Measurements from ENCODE around the gene SMIM12.
"Not testable (repeated sequence)": the region's sequence is repeated elsewhere in the genome, so short reads cannot be mapped to it uniquely, and the experiment has no call there.

SMIM12 gene

DNA sequence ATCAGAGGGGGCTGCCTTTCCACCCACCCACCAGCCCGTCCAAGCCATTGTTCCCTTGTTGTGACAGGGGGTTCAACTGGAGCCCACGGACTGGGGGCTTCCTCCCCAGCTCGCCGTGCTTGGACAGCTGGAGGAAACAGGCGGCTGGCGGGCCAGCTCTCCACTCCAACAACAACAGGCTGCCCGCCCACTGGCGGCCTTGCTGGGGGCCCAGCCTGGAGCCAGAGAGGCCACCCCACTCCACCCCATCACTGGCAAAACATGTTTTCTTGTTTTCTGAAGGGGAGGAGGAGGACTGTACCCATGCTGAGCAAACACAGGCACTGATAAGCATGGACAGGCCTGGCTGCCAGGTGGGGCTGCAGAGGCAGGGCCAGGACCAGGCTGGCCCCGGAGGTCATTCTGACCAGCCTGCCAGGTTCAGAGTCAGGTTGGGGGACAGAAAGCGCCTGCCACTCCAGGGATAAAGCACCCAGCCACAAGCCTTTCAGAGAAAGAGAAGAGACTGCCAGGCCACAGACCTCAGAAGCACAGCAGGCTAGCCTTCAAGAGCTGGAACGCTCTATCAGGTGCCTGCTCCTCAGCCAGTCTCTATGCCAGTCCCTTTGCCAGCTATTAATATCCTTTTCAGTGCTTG, 34.0 kb downstream of the SMIM12 start:
- Histone ChIP-seq H3K27me3 (ENCODE audit: control insufficient read depth in 1 of 2, insufficient read depth in 2 of 2, low read length in 2 of 2) (no peaks in the 10 kb centered on the region), H3K4me3 (ENCODE audit: low read length in 2 of 2) (no peak overlapping the region), H3K9me3 (ENCODE audit: control insufficient read depth in 2 of 2, low read length in 2 of 2) (peaks cover 0 to 5% of the 10 kb centered on the region in 2 donors), H3K4me1 (ENCODE audit: control insufficient read depth, insufficient read depth, low read length) (peaks cover 2% of the 10 kb centered on the region), H3K9ac (ENCODE audit: low read length in 2 of 2) (no peak overlapping the region), H3K36me3 (ENCODE audit: control insufficient read depth in 2 of 2, insufficient read depth in 2 of 2, low read length in 2 of 2) (no peaks in the 10 kb centered on the region), H3K27ac (ENCODE audit: low read length) (no peak overlapping the region)

DNA sequence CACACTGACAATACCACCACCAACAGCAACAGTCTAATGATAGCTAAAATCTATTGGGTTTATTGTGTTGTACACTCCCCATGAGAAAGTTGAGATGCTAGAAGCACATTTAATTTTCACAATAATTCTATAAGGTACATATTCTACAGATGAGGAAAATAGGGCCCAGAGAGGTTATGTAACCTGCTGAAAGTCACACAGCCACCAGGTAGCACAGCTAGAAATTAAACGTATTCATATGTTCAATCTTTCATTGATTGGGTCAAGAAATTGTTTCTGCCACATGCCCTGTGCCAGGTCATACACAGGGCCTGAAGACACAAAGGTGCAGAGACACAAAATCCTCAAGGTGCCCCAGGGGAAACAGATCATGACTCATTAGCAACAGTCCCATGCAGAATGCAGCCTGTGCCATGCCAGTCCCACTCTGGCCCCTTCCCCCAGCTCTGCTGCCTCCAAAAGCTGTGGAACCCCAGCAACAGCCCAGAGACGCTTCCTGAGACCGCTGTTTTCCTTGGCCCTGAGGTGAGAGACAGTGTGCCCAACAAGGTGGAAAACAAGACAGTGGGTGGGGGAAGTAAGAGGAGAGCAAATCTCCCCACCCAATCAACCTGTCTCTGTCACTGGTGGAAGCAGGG, 34.6 kb downstream of the SMIM12 start:
- H3K27ac ChIP-seq (ENCODE audit: low read length): no peak overlapping the region
- H3K9ac ChIP-seq (ENCODE audit: low read length in 2 of 2): no peak overlapping the region
- no peak overlapping the region for H3K4me3 ChIP-seq (ENCODE audit: low read length in 2 of 2)

DNA sequence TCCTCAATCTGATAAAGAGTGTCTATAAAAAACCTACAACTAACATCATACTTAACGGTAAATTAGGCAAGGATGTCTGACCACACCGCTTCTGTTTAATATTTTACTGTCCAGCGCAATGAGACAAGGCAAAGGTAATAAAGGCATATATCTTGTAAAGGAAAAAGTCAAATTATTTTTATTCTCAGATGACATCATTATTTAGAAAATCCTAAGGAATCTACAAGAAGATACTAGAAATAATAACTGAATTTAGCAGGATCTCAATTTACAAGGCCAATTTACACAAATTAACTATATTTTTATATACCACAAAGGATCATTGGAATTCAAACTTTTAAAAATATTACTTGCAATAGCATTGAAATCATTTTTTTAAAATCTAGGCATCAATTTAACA, 37.3 kb downstream of the SMIM12 start:
- Histone ChIP-seq H3K4me1 (ENCODE audit: control insufficient read depth, insufficient read depth, low read length) (no peaks in the 10 kb centered on the region), H3K9me3 (ENCODE audit: control insufficient read depth in 2 of 2, low read length in 2 of 2) (peaks cover 0 to 5% of the 10 kb centered on the region in 2 donors), H3K36me3 (ENCODE audit: control insufficient read depth in 2 of 2, insufficient read depth in 2 of 2, low read length in 2 of 2) (no peaks in the 10 kb centered on the region), H3K4me3 (ENCODE audit: low read length in 2 of 2) (no peak overlapping the region), H3K9ac (ENCODE audit: low read length in 2 of 2) (no peak overlapping the region), H3K27me3 (ENCODE audit: control insufficient read depth in 1 of 2, insufficient read depth in 2 of 2, low read length in 2 of 2) (no peaks in the 10 kb centered on the region), H3K27ac (ENCODE audit: low read length) (no peak overlapping the region)

More for the DNA sequence above, 34.6 kb downstream of the SMIM12 start:
- H3K9me3 ChIP-seq (ENCODE audit: control insufficient read depth in 2 of 2, low read length in 2 of 2): peaks cover 0 to 5% of the 10 kb centered on the region in 2 donors
- peaks cover 2% of the 10 kb centered on the region for H3K4me1 ChIP-seq (ENCODE audit: control insufficient read depth, insufficient read depth, low read length)
- H3K36me3 ChIP-seq (ENCODE audit: control insufficient read depth in 2 of 2, insufficient read depth in 2 of 2, low read length in 2 of 2): no peaks in the 10 kb centered on the region
- H3K27me3 ChIP-seq (ENCODE audit: control insufficient read depth in 1 of 2, insufficient read depth in 2 of 2, low read length in 2 of 2): no peaks in the 10 kb centered on the region

- H3K36me3 ChIP-seq (ENCODE audit: control insufficient read depth in 2 of 2, insufficient read depth in 2 of 2, low read length in 2 of 2); H3K4me1 ChIP-seq (ENCODE audit: control insufficient read depth, insufficient read depth, low read length); H3K9me3 ChIP-seq (ENCODE audit: control insufficient read depth in 2 of 2, low read length in 2 of 2); H3K9ac ChIP-seq (ENCODE audit: low read length in 2 of 2); H3K4me3 ChIP-seq (ENCODE audit: low read length in 2 of 2); H3K27me3 ChIP-seq (ENCODE audit: control insufficient read depth in 1 of 2, insufficient read depth in 2 of 2, low read length in 2 of 2); H3K27ac ChIP-seq (ENCODE audit: low read length): not testable (repeated sequence)
Observed at GRCh38 chr1:34818862-34819261, 40.7 kb downstream of the SMIM12 start.

- Histone ChIP-seq H3K27ac (ENCODE audit: low read length) (no peak overlapping the region), H3K4me1 (ENCODE audit: control insufficient read depth, insufficient read depth, low read length) (no peaks in the 10 kb centered on the region), H3K9me3 (ENCODE audit: control insufficient read depth in 2 of 2, low read length in 2 of 2) (no peaks in the 10 kb centered on the region), H3K27me3 (ENCODE audit: control insufficient read depth in 1 of 2, insufficient read depth in 2 of 2, low read length in 2 of 2) (no peaks in the 10 kb centered on the region), H3K4me3 (ENCODE audit: low read length in 2 of 2) (no peak overlapping the region), H3K9ac (ENCODE audit: low read length in 2 of 2) (no peak overlapping the region), H3K36me3 (ENCODE audit: control insufficient read depth in 2 of 2, insufficient read depth in 2 of 2, low read length in 2 of 2) (no peaks in the 10 kb centered on the region)
Observed at GRCh38 chr1:34816778-34817177, 42.8 kb downstream of the SMIM12 start.

GRCh38 chr1:34816332-34816731, 43.2 kb downstream of the SMIM12 start:
- no peaks in the 10 kb centered on the region for H3K4me1 ChIP-seq (ENCODE audit: control insufficient read depth, insufficient read depth, low read length)
- H3K27ac ChIP-seq (ENCODE audit: low read length): no peak overlapping the region
- no peak overlapping the region for H3K4me3 ChIP-seq (ENCODE audit: low read length in 2 of 2)
- H3K9ac ChIP-seq (ENCODE audit: low read length in 2 of 2): no peak overlapping the region
- no peaks in the 10 kb centered on the region for H3K36me3 ChIP-seq (ENCODE audit: control insufficient read depth in 2 of 2, insufficient read depth in 2 of 2, low read length in 2 of 2)
- no peaks in the 10 kb centered on the region for H3K27me3 ChIP-seq (ENCODE audit: control insufficient read depth in 1 of 2, insufficient read depth in 2 of 2, low read length in 2 of 2)
- H3K9me3 ChIP-seq (ENCODE audit: control insufficient read depth in 2 of 2, low read length in 2 of 2): no peaks in the 10 kb centered on the region

GRCh38 chr1:34810781-34811180, 48.8 kb downstream of the SMIM12 start:
- H3K4me1 ChIP-seq (ENCODE audit: control insufficient read depth, insufficient read depth, low read length); H3K9ac ChIP-seq (ENCODE audit: low read length in 2 of 2); H3K36me3 ChIP-seq (ENCODE audit: control insufficient read depth in 2 of 2, insufficient read depth in 2 of 2, low read length in 2 of 2); H3K9me3 ChIP-seq (ENCODE audit: control insufficient read depth in 2 of 2, low read length in 2 of 2); H3K27me3 ChIP-seq (ENCODE audit: control insufficient read depth in 1 of 2, insufficient read depth in 2 of 2, low read length in 2 of 2); H3K4me3 ChIP-seq (ENCODE audit: low read length in 2 of 2); H3K27ac ChIP-seq (ENCODE audit: low read length): not testable (repeated sequence)

- H3K36me3 ChIP-seq (ENCODE audit: control insufficient read depth in 2 of 2, insufficient read depth in 2 of 2, low read length in 2 of 2): no peaks in the 10 kb centered on the region
- no peaks in the 10 kb centered on the region for H3K27me3 ChIP-seq (ENCODE audit: control insufficient read depth in 1 of 2, insufficient read depth in 2 of 2, low read length in 2 of 2)
- H3K9ac ChIP-seq (ENCODE audit: low read length in 2 of 2): no peak overlapping the region
- no peak overlapping the region for H3K4me3 ChIP-seq (ENCODE audit: low read length in 2 of 2)
- H3K4me1 ChIP-seq (ENCODE audit: control insufficient read depth, insufficient read depth, low read length): no peaks in the 10 kb centered on the region
- H3K9me3 ChIP-seq (ENCODE audit: control insufficient read depth in 2 of 2, low read length in 2 of 2): no peaks in the 10 kb centered on the region
- no peak overlapping the region for H3K27ac ChIP-seq (ENCODE audit: low read length)
Observed at GRCh38 chr1:34808051-34808810, 51.3 kb downstream of the SMIM12 start.

GRCh38 chr1:34806396-34806795, 53.2 kb downstream of the SMIM12 start:
- H3K36me3 ChIP-seq (ENCODE audit: control insufficient read depth in 2 of 2, insufficient read depth in 2 of 2, low read length in 2 of 2): no peaks in the 10 kb centered on the region
- no peaks in the 10 kb centered on the region for H3K4me1 ChIP-seq (ENCODE audit: control insufficient read depth, insufficient read depth, low read length)
- no peak overlapping the region for H3K9ac ChIP-seq (ENCODE audit: low read length in 2 of 2)
- no peak overlapping the region for H3K4me3 ChIP-seq (ENCODE audit: low read length in 2 of 2)
- no peaks in the 10 kb centered on the region for H3K27me3 ChIP-seq (ENCODE audit: control insufficient read depth in 1 of 2, insufficient read depth in 2 of 2, low read length in 2 of 2)
- H3K27ac ChIP-seq (ENCODE audit: low read length): no peak overlapping the region
- H3K9me3 ChIP-seq (ENCODE audit: control insufficient read depth in 2 of 2, low read length in 2 of 2): no peaks in the 10 kb centered on the region

GRCh38 chr1:34803770-34804169, 55.8 kb downstream of the SMIM12 start:
- no peak overlapping the region for H3K9ac ChIP-seq (ENCODE audit: low read length in 2 of 2)
- no peaks in the 10 kb centered on the region for H3K9me3 ChIP-seq (ENCODE audit: control insufficient read depth in 2 of 2, low read length in 2 of 2)
- no peaks in the 10 kb centered on the region for H3K27me3 ChIP-seq (ENCODE audit: control insufficient read depth in 1 of 2, insufficient read depth in 2 of 2, low read length in 2 of 2)
- no peak overlapping the region for H3K27ac ChIP-seq (ENCODE audit: low read length)
- no peak overlapping the region for H3K4me3 ChIP-seq (ENCODE audit: low read length in 2 of 2)
- no peaks in the 10 kb centered on the region for H3K36me3 ChIP-seq (ENCODE audit: control insufficient read depth in 2 of 2, insufficient read depth in 2 of 2, low read length in 2 of 2)
- H3K4me1 ChIP-seq (ENCODE audit: control insufficient read depth, insufficient read depth, low read length): no peaks in the 10 kb centered on the region

Measured in stomach smooth muscle (tissue), 2 donors.